GM12878 (cell line): ENCODE measurements around the gene TXLNG. TPM values are rescaled to one million over a fixed set of nuclear protein-coding genes. Genes with fewer than 3 reads are reported as not detected.

Source experiments
- ATAC-seq: fragments of 200-7000 bp; cut with Tn5 transposase; 3 replicates; pipeline ENCODE4 v1.9.1; 2020; ENCODE audit warnings: mild to moderate bottlenecking, moderate library complexity
- BruUV-seq: library from RNA; stranded (reverse); fragments of 400-500 nt; replicated peaks from 2 replicates; lab custom pipeline; 2021; lab: Mats Ljungman, UMichigan
- CTCF ChIA-PET: fragments of 300-600 bp; sonication (Branson Sonifier 250); formaldehyde crosslinking; extraction: SDS; loops from one replicate; lab custom pipeline; 2021; ENCODE audit warnings: inconsistent platforms; lab: Yijun Ruan, JAX
- POLR2A ChIA-PET: fragments of 350-600 bp; formaldehyde crosslinking; extraction: SDS; loops from one replicate; lab custom pipeline; 2021; ENCODE audit warnings: inconsistent platforms; lab: Charles Lee
- RAD21 ChIA-PET: fragments of 300-600 bp; sonication (Branson Sonifier 250); formaldehyde crosslinking; loops from one replicate; lab custom pipeline; 2023; ENCODE audit warnings: antibody characterized with exemption; ENCODE audit not compliant: unreplicated experiment; lab: Charles Lee
- SMC1A ChIA-PET: fragments of 300-600 bp; sonication (Branson Sonifier 250); formaldehyde crosslinking; loops from one replicate; lab custom pipeline; 2023; ENCODE audit not compliant: unreplicated experiment, uncharacterized antibody; lab: Charles Lee
- DNase-seq: peaks from one replicate; pipeline ENCODE4 v3.0.0-alpha.2; 2011; ENCODE audit warnings: low read depth, low spot score
- FAIRE-seq: peaks from 3 replicates; lab custom pipeline; 2011; peaks lifted over from hg19 to GRCh38; lab: Jason Lieb, UNC
- H2AFZ ChIP-seq: 2 replicates; pipeline ENCODE4 v1.6.0; 2011; ENCODE audit warnings: low read depth, low read length, control low read depth; ENCODE audit not compliant: control insufficient read depth
- H3K27ac ChIP-seq: 2 replicates; pipeline ENCODE4 v1.5.1; 2011; ENCODE audit warnings: control low read depth; ENCODE audit not compliant: control insufficient read depth, insufficient read depth
- H3K27me3 ChIP-seq, 2 experiments: replicated peaks in 1 of 2; 2 replicates each; pipeline versions ENCODE4 v1.6.0 to v1.6.1; 2011; ENCODE audit warnings: low read length in 1 of 2; ENCODE audit not compliant: control insufficient read depth in 2 of 2, insufficient read depth in 2 of 2
- H3K36me3 ChIP-seq, 2 experiments: 2 replicates each; pipeline ENCODE4 v1.5.1; 2011; ENCODE audit warnings: low read length in 1 of 2; ENCODE audit not compliant: control insufficient read depth in 2 of 2, insufficient read depth in 2 of 2
- H3K4me1 ChIP-seq: 2 replicates; pipeline ENCODE4 v1.6.1; 2011; ENCODE audit warnings: mild to moderate bottlenecking, low read length, moderate library complexity, mixed read lengths; ENCODE audit not compliant: control insufficient read depth, insufficient read depth
- H3K4me2 ChIP-seq: 2 replicates; pipeline ENCODE4 v1.6.0; 2011; ENCODE audit warnings: control low read depth; ENCODE audit not compliant: control insufficient read depth, insufficient read depth
- H3K4me3 ChIP-seq: fragments of 200-600 bp; sonication (generic); 2 replicates; pipeline ENCODE4 v1.5.1; 2016
- H3K79me2 ChIP-seq: 2 replicates; pipeline ENCODE4 v1.6.0; 2011; ENCODE audit warnings: low read length; ENCODE audit not compliant: control insufficient read depth, insufficient read depth
- H3K9ac ChIP-seq: 2 replicates; pipeline ENCODE4 v1.8.0; 2011; ENCODE audit warnings: low read length, control low read depth, mixed read lengths; ENCODE audit not compliant: control insufficient read depth, insufficient read depth
- H3K9me3 ChIP-seq: replicated peaks from 3 replicates; pipeline ENCODE4 v1.5.1; 2011; ENCODE audit warnings: mild to moderate bottlenecking, low read length; ENCODE audit not compliant: control insufficient read depth, insufficient read depth
- H4K20me1 ChIP-seq: 2 replicates; pipeline ENCODE4 v1.6.0; 2011; ENCODE audit not compliant: control insufficient read depth, insufficient read depth
- CEBPZ ChIP-seq: fragments of 150-350 bp; IDR thresholded peaks from 2 replicates; pipeline ENCODE4 v1.6.1; 2016; ENCODE audit warnings: low read depth, low read length
- CHD1 ChIP-seq: IDR thresholded peaks from 2 replicates; pipeline ENCODE4 v1.6.1; 2012; ENCODE audit warnings: low read depth, low read length, improper control_type of control experiment
- GATAD2B ChIP-seq: fragments of 450-650 bp; conservative IDR thresholded peaks from 2 replicates; pipeline ENCODE4 v1.6.1; 2017; ENCODE audit warnings: low read depth, mild to moderate bottlenecking, moderate library complexity
- USF1 ChIP-seq: IDR thresholded peaks from 2 replicates; pipeline ENCODE4 v1.6.1; 2011; ENCODE audit warnings: borderline replicate concordance, low read depth, mild to moderate bottlenecking, moderate library complexity, mixed read lengths, low read length; ENCODE audit not compliant: insufficient read depth; ENCODE audit errors: extremely low read length
- ZSCAN29 ChIP-seq: fragments of 450-650 bp; IDR thresholded peaks from 2 replicates; pipeline ENCODE4 v1.6.1; 2017; ENCODE audit warnings: mild to moderate bottlenecking, moderate library complexity
- WGBS: methylation state at CpG from one replicate; pipeline ENCODE4 v1.1.6; 2016; ENCODE audit warnings: low lambda C conversion rate; ENCODE audit not compliant: insufficient replicate concordance, insufficient coverage; ENCODE audit errors: missing lambda C conversion rate; 5-methylcytosine and 5-hydroxymethylcytosine counted together
- in situ Hi-C: fragments of 300-500 bp; cut with MboI; formaldehyde crosslinking; loops from 9 replicates; pipeline ENCODE4 v1.14.3; 2018; ENCODE audit warnings: mixed read lengths
- intact Hi-C: fragments of 100-400 bp; cut with micrococcal nuclease; formaldehyde crosslinking; loops from one replicate; pipeline ENCODE4 v1.14.2; 2022; ENCODE audit not compliant: unreplicated experiment
- polyA plus RNA-seq, 11 experiments: library from polyadenylated mRNA; depleted of rRNA in 4 of 11; unstranded in 6 of 11; stranded (reverse) in 5 of 11; fragments of >200 nt; fragmentation: Nextera tagmentation in 4 of 11; fragmentation: Illumina TruSeq in 1 of 11; extraction: Ambion mirVana in 4 of 11; extraction: Trizol in 1 of 11; gene quantifications; 1 replicate in 1 of 11; 2 replicates in 10 of 11; pipeline versions ENCODE4 v1.2.1 to v1.2.3, GENCODE V29; 2011 to 2016; ENCODE audit warnings: inconsistent platforms in 2 of 11, missing spikeins in 2 of 11, low read depth in 1 of 11
- total RNA-seq, 4 experiments: library from RNA; depleted of rRNA in 3 of 4; stranded (reverse); fragments of >200 nt in 3 of 4; fragmentation: Illumina TruSeq in 1 of 4; extraction: Trizol in 1 of 4; gene quantifications; 2 replicates each; pipeline versions ENCODE4 v1.2.1 to v1.2.3, GENCODE V29; 2013 to 2021

Gene TXLNG
- total and polyA plus RNA-seq, 10 of the 15 experiments (the other 5 are each of a cell fraction or from before 2014, with no cell fraction given), result 9.9 to 40.7 (median 19.5) TPM

DNA sequence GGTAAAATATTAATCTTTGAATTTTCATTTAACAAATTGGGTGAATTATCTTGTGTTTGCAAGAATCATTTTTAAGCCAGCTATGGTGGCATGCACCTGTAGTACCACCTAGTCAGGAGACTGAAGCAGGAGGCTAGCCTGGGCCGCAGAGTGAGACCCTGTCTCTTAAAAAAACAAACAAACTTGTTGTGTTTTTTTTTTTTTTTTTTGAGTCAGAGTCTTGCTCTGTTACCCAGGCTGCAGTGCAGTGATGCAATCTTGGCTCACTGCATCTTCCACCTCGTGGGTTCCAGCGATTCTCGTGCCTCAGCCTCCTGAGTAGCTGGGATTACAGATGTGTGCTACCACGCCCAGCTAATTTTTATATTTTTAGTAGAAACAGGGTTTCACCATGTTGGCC lies 2.2 kb downstream of the TXLNG start:
- SMC1A ChIA-PET, result interaction anchor here (0.8 to 1.4 kb wide), 3 partner anchors 37 to 53 kb away, joined by 3 to 4 read pairs (median 3); no protein-coding TSS in a partner anchor
- DNase-seq (no peak), FAIRE-seq (no peak), ATAC-seq (no peak)
- RAD21 ChIA-PET, result interaction anchor here (0.8 to 1.0 kb wide), 2 partner anchors 19 to 69 kb away, joined by 3 read pairs; partner anchors contain the start of gene SYAP1
- no TSS peak for BruUV-seq
- in situ Hi-C loops (no loop called here), intact Hi-C loops (loop anchor here (5.0 kb wide), 1 partner anchor 84 kb away; the partner anchor contains the start of gene RBBP7)
- no peak for TF ChIP-seq USF1
- no peak for TF ChIP-seq GATAD2B
- POLR2A ChIA-PET, result no interaction called here
- Histone ChIP-seq H3K27ac (no peak overlapping the region), H3K79me2 (peaks cover 39% of the 10 kb centered on the region), H3K4me3 (no peak overlapping the region), H2AFZ (no peak overlapping the region), H3K4me1 (no peaks in the 10 kb centered on the region), H3K27me3 (no peaks in the 10 kb centered on the region), H3K4me2 (no peak overlapping the region), H3K36me3 (no peaks in the 10 kb centered on the region; a peak in 1 of 4 replicates), H3K9ac (no peak overlapping the region), H4K20me1 (no peaks in the 10 kb centered on the region), H3K9me3 (no peaks in the 10 kb centered on the region)
- CTCF ChIA-PET, result interaction anchor here (1.0 to 1.4 kb wide), 2 partner anchors 103 to 260 kb away, joined by 3 to 5 read pairs; no protein-coding TSS in a partner anchor
- 89% methylated on average over 5 of the region's 5 CpGs for whole genome bisulfite sequencing

- intact Hi-C loops, result no loop called here
Measured at GRCh38 chrX:16796298-16796697, 10.0 kb downstream of the TXLNG start.

More at GRCh38 chrX:16796298-16796697, 10.0 kb downstream of the TXLNG start:
- H3K27me3 ChIP-seq, result no peaks in the 10 kb centered on the region
- H3K4me2 ChIP-seq, result no peak overlapping the region
- peaks cover 0 to 11% of the 10 kb centered on the region in 2 experiments; a peak in 3 of 4 replicates for H3K36me3 ChIP-seq
- no peaks in the 10 kb centered on the region for H4K20me1 ChIP-seq
- H2AFZ ChIP-seq, result no peak overlapping the region
- RAD21 ChIA-PET, result no interaction called here
- CTCF ChIA-PET, result no interaction called here
- in situ Hi-C loops, result no loop called here
- BruUV-seq, result no TSS peak
- POLR2A ChIA-PET, result no interaction called here
- H3K9ac ChIP-seq, result no peak overlapping the region
- DNase-seq (no peak), FAIRE-seq (no peak), ATAC-seq (peak; percentile 53)
- H3K9me3 ChIP-seq, result no peaks in the 10 kb centered on the region
- TF ChIP-seq CHD1, result no peak
- no peak for TF ChIP-seq ZSCAN29
- no peak for TF ChIP-seq CEBPZ
- no peaks in the 10 kb centered on the region for H3K4me1 ChIP-seq
- no peak overlapping the region for H3K27ac ChIP-seq
- H3K4me3 ChIP-seq, result no peak overlapping the region
- peaks cover 5% of the 10 kb centered on the region for H3K79me2 ChIP-seq
- SMC1A ChIA-PET, result no interaction called here
- WGBS, result 97% methylated on average over 4 of the region's 4 CpGs
